HG03280 (cell line): ENCODE measurements around the gene SF3A2.

Source experiments
- ATAC-seq: cut with Tn5 transposase; IDR thresholded peaks from one replicate; pipeline ENCODE4 v1.9.1; 2021; ENCODE audit warnings: mild to moderate bottlenecking, moderate library complexity; ENCODE audit not compliant: unreplicated experiment

The SF3A2 gene

GRCh38 chr19:2226051-2226839 lies 10.4 kb upstream of the SF3A2 start:
- no peak for ATAC-seq

GRCh38 chr19:2226840-2227360 lies 9.7 kb upstream of the SF3A2 start:
- ATAC-seq, result no peak

GRCh38 chr19:2227415-2228156 lies 9.0 kb upstream of the SF3A2 start:
- no peak for ATAC-seq

- ATAC-seq, result no peak
Observed at GRCh38 chr19:2228157-2229030, 8.2 kb upstream of the SF3A2 start.

DNA sequence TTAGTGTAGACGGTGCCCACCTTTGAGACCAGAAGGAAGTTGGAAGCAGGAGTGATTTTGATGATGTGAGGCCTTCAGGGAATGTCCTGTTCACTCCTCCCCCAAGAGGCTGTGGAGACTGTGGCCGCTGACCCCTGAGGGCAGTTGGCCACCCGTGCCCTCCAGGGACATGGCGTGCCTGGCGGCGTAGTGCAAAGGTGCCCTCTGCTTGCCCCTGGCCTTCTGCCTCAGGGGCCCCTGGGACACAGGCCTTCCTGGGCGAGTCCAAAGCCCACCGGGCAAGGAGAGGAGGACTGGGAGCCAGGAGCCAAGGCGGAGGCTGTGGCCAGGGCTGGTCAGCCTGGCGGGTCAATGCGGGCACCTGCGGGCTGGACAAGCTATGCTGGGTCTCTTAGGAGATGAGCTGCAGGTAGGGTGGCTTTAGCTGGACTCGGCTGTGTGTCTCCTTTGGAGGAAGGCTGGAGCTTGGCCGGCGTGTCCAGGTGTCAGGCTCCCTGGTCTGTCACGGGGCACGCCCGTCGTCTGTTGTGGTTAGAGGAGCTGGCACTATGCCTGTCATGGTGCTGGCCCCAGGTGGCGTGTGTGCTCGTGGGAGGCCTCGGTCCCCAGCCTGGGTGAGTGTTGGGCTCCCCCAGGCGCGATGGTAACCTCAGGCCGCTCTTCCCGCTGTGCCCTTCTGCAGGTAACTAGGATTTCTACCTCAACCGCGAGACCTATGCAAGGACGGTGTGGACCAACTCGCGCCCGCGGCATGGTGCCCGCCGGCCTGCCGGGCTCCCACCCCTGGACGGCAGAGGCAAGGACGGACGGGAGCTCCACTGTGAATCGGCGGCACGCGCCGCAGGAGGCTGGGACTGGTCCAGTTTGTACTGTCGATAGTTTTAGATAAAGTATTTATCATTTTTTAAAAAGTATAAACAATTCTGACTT lies 7.3 kb upstream of the SF3A2 start:
- ATAC-seq, result no peak

GRCh38 chr19:2230033-2230531 lies 6.5 kb upstream of the SF3A2 start:
- ATAC-seq, result no peak

- ATAC-seq, result no peak
Observed at GRCh38 chr19:2230807-2231533, 5.7 kb upstream of the SF3A2 start.

- ATAC-seq, result no peak
Observed at GRCh38 chr19:2231621-2232221, 4.9 kb upstream of the SF3A2 start.

- ATAC-seq, result no peak
Observed at GRCh38 chr19:2232286-2233151, 4.1 kb upstream of the SF3A2 start.

- no peak for ATAC-seq
Observed at GRCh38 chr19:2233601-2234280, 2.9 kb upstream of the SF3A2 start.

GRCh38 chr19:2234996-2235380 lies 1.6 kb upstream of the SF3A2 start:
- no peak for ATAC-seq

DNA sequence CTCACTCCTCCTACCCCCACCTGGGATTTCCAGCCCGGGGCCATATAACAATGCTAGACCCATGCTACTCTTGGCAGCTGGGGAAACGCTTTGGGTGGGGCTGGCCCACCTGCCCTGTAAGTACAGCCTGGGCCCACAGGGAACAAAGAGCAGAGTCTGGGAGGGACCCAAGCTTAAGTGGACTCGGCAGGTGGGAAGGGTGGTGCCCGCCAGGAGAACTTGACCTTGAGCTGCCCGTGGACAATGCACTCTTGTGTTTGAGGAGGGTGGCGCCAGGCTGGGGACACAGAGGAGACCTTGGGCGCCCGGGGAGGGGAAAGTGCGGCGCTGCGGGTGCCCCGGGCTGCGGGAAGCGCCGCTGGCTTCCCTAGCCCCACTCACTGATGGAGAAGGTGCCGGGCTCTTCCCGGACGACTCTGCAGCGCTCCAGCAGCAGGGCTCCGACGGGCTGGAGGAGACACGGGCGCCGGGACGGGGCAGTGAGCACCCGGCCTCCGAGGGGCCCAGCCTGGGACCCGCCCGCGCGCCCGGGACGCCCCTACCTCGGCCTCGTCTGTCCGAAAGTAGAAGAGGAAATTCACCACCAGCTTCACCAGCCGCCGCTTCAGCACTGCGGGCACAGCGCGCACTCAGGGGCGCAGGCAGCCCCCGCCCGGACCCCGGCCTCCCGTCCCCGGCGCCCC lies 1.1 kb upstream of the SF3A2 start:
- ATAC-seq, result peak; percentile 12

DNA sequence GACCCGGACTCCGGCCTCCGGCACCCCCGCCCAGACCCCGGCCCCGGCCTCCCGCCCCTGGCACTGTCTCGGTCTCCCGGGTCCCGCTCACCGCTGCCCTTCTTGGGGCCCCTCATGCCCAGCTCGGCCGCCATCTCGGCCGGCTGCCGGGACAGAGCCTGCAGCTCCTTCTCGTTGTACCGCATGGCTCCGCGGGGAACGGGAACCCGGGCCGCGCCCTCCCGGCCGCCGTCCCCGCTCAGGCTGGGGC lies 635 bp upstream of the SF3A2 start:
- ATAC-seq, result no peak

GRCh38 chr19:2237051-2237868 lies 636 bp downstream of the SF3A2 start:
- ATAC-seq, result no peak

GRCh38 chr19:2237869-2238153 lies 1.2 kb downstream of the SF3A2 start:
- no peak for ATAC-seq

- no peak for ATAC-seq
Observed at GRCh38 chr19:2239173-2239572, 2.5 kb downstream of the SF3A2 start.
